M059J (cell line): ENCODE measurements around the gene ZNF343. TPM values are rescaled to one million over a fixed set of nuclear protein-coding genes. Genes with fewer than 3 reads are reported as not detected.
"Not testable (repeated sequence)": the region's sequence is repeated elsewhere in the genome, so short reads cannot be mapped to it uniquely, and the experiment has no call there.

Experiments
- DNase-seq: peaks from one replicate; pipeline ENCODE4 v3.0.0-alpha.2; 2012; ENCODE audit warnings: low read depth
- total RNA-seq: library from RNA; depleted of rRNA; stranded (reverse); fragments of >200 nt; shearing (Covaris generic); gene quantifications from 2 replicates; pipeline ENCODE4 v1.2.3, GENCODE V29; 2014

The ZNF343 gene
- total RNA-seq, 1 experiment from 2014 or later = 10.1 TPM

DNA sequence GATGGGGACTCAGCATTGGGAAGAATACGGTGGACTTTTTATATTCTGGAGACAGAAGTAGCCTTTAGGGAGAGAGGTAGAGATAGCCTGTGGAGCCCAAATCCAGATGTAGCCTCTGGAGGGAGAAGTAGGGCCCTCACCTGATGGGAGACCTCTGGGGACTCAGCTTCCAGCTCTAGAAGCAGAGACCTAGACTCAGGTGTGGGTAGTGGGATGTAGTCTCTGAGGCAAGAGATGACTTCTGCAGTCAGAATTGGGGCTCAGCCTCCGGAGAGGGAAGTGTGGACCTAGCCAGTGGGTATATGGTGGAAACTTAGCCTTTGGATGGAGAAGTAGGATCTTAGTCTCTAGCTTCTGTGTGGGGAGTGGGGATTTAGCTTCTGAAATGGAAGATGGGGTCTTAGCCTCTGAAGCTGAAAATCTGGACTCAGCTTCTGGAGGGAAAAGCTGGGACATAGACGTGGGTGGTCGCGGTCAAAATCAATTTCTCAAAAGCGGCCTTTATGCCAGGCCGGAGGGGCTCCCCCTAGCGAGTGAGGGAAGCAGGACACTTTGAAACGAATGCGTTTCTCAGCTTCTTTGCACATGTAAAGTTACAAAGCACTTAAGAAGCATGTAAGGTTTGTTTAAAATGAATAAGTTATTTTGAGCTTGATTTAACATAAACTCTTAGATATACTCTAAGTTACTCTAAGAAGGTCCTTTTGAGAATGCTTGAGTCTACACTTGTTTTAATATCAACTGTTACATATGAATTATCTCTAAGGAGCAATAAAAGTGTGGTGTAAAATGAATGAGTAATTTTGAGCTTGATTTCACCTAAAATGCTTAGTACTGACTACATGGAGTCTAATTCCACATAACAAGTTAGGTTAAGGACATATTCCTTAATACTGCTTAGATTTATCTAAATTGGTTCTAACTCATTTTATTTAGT lies 12.9 kb upstream of the ZNF343 start:
- peak; percentile 22 for DNase-seq

- DNase-seq = no peak
Measured at GRCh38 chr20:2520617-2521016, 11.9 kb upstream of the ZNF343 start.

DNA sequence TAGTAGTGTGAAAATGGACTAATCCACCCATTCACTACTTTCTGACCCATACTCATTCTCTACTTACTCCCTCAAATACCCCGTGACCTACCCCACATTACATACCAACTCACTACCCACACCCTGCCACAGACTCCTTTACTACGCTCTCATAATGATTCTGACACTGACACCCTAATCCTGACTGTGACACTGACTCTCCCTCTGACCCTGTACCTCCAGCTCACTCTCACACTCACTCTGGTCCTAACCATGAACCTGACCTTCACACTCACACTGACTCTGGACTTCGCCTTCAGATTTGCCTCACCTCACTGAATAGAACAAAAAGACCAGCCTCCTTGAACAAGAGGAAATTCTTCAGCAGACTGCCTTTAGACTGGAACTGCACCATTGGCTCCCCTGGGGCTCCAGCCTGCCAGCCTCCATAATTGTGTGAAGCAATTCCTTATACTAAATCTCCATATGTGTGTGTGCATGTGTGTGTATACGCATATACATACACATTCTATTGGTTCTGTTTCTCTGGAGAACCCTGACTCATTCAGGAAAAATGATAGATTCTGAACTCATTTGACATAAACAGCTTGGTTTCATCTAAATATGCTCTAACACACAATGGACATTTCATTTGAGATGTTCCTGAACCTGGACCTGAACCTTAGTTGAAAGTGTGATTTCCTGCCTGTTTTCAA lies 10.5 kb upstream of the ZNF343 start:
- DNase-seq = no peak

GRCh38 chr20:2518558-2518957 lies 9.8 kb upstream of the ZNF343 start:
- no peak for DNase-seq

DNA sequence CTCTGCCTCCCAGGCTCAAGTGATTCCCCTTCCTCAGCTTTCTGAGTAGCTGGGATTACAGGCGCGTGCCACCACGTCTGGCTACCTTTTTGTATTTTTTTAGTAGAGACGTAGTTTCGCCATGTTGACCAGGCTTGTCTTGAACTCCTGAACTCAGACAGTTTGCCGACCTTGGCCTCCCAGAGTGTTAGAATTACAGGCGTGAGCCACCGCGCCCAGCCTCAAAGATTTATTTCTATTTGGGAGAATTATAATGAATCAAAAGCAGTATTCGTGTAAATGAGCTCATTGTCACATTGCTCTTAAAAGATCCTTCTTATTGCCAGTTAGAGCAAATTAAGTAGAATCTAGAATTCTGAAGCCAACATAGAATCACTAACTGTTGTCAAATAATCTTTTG lies 9.4 kb upstream of the ZNF343 start:
- no peak for DNase-seq

GRCh38 chr20:2516399-2516798 lies 7.7 kb upstream of the ZNF343 start:
- no peak for DNase-seq

DNA sequence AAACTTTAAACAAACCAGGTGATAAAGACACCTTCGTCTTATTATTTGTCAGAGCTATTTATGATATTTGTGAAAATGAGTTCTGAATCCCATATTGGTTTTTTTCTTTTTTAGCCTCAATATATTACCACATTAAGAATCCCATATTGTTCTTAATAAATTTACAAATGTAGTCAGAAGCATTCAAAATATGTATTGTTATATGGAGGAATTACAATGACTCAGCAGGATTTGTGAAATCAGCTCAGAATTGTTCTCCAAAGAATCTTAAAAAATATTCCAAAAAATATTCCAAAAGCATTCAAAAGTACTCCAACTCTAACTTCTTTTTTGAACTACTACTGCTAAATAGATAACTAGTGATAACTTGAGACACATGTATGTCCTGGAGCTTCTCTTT lies 6.5 kb upstream of the ZNF343 start:
- DNase-seq = no peak

DNA sequence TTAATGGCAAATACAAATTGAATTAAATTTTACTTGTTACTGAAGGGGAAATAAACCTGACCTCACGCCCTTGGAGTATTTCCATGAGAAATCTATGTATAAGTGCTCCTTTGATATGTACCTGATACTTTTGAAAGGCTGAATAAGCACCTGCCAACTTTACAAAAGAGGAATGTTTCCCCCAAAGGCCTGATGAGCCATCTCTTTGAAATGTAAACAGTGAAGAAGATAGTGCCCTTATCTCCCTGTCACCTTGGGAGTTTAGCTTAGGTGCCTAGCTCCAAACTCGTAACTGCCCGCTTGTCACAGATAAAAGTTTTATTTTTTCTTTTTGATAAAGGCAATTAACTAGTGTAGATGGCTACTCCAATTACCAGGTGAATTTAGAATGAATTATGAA lies 1.1 kb upstream of the ZNF343 start:
- no peak for DNase-seq

DNA sequence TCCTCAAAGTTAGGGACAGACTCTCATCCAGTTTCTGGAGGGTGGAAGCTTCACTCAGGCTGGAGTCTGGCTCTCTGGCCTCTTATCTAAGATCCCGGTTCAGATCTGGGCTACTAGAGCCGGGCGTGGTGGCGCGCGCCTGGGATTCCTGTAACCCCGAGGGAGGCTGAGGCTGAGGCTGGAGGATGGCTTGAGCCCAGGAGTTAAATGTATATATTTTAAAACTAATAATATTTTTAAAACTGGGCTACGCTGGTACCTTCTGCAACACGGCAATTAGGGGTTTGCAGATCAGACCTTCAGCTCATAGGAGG lies 710 bp upstream of the ZNF343 start:
- DNase-seq = no peak

- peak; percentile 18 for DNase-seq
Measured at GRCh38 chr20:2507875-2508630, 662 bp downstream of the ZNF343 start.

DNA sequence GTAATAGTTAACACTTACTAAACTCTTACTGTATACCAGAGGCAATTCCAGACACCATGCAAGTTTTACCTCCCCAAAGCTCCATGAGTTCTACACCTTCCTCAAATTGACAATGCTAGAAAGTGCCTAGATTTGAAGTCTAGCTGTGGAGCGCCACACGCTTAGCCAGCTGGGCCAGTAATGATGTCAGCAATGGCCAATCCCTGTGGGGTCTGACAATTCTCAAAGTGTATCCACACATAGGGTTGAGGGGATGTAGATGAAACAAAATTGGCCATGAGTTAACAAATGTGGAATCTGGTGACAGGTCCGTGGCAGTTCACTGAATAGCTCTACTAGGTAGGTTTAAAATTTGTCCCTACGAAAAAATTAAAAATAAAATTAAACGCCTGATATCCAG lies 1.3 kb downstream of the ZNF343 start:
- no peak for DNase-seq

- not testable (repeated sequence) for DNase-seq
Measured at GRCh38 chr20:2506426-2506825, 2.3 kb downstream of the ZNF343 start.

DNA sequence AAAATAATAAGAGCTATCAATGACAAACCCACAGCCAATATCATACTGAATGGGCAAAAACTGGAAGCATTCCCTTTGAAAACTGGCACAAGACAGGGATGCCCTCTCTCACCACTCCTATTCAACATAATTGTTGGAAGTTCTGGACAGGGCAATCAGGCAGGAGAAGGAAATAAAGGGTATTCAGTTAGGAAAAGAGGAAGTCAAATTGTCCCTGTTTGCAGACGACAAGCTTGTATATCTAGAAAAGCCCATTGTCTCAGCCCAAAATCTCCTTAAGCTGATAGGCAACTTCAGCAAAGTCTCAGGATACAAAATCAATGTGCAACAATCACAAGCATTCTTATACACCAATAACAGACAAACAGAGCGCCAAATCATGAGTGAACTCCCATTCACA lies 3.9 kb downstream of the ZNF343 start:
- not testable (repeated sequence) for DNase-seq

DNA sequence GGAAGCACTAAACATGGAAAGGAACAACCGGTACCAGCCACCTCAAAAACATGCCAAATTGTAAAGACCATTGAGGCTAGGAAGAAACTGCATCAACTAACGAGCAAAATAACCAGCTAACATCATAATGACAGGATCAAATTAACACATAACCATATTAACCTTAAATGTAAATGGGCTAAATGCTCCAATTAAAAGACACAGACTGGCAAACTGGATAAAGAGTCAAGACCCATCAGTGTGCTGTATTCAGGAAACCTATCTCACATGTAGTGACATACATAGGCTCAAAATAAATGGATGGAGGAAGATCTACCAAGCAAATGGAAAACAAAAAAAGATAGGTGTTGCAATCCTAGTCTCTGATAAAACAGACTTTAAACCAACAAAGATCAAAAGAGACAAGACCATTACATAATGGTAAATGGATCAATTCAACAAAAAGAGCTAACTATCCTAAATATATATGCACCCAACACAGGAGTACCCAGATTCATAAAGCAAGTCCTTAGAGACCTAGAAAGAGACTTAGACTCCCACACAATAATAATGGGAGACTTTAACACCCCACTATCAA lies 5.8 kb downstream of the ZNF343 start:
- DNase-seq = not testable (repeated sequence)

DNA sequence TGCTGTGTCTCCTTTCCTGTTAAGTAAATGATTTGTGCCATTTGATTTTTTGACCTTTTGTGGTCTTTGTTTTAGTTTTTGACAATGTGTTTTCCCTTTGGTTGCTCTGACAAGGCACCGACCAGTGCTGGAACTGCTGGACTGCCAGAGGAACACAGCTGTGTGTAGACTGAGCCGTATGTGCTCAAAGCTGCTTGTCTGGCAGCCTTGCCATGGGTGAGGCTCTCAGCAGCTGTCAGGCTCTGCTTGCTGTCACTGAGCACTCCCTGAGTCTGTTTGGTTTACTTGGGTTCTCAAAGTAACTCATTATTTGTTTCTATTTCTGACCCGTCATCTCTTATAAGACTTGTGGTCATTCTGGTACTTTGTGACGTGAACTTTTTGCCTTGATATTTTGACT lies 23.1 kb downstream of the ZNF343 start:
- DNase-seq = no peak

DNA sequence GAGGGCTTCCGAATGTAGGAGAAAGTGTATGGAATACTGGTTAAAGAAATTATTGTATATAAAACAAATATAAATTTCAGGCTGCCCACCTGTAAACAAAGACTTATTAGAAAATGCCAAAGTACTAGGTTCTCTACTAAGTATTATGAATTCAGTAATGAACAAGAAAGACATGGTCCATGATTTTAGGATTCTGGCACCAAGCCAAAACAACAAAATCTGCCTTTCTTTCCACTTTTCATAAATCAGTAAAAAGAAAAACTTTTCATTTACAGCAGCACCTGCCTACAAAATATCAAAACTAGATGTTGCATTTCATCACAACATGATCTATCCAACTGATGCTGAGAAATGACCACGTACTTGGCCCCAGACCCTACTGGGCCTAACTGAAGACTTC lies 23.6 kb downstream of the ZNF343 start:
- no peak for DNase-seq

- DNase-seq = no peak
Measured at GRCh38 chr20:2483504-2483903, 25.2 kb downstream of the ZNF343 start.

DNA sequence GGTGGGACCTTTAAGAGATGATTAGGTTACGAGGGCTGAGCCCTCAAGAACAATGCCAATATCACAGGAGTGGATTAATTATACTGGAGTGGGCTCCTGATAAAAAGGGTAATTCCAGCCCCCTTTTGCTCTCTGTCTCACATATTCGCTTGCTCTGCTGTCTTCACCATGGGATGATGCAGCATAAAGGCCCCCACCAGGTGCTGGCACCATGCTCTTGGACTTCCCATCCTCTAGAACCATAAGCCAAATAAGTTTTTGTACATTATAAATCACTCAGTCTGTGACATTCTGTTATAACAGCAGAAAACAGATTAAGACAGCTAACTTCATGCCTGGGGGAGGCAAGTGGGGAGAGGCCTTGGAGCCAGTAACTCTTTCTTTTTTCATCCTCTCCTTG lies 28.3 kb downstream of the ZNF343 start:
- DNase-seq = no peak

DNA sequence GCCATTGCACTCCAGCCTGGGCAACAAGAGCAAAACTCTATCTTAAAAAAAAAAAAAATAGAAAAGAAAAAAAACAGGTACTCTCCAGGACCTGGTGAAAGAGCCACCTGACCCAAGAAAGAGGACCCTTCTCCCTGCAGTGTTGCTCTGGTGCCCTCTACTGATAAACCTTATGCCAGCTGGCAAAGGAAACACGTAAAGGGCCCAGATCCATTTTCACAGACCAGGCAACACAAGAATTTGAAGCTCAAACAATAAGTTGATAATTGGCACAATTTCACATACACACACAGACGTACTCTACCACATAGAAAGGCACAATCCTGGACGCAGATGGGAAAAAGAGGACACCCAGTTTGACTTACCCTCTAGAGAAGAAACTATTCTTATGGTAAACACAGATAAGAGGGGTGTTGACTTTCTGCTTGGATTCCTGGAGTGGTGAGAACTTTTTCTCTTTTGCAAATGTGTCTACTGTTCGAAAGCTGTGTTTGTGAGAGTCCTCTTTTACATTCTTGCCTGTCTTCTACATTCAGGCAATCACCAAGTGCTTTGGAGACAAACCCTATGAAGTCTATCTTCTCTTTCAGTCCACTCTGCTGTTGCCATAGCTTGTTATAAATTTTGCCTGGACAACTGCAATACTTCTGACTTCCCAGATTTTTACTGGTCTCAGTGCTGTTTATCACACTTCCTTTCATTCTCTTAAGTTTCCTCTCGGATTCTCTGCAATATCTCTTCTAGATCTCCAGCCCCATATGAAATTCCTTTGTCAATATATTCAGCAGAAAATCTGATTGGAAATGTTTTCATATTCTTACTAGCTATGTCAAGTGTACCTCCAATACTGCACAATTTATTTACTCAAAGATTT lies 31.7 kb downstream of the ZNF343 start:
- peak; percentile 20 for DNase-seq

- no peak for DNase-seq
Measured at GRCh38 chr20:2475850-2476741, 32.6 kb downstream of the ZNF343 start.
